Measurements from ENCODE around the gene ITPKB. TPM values are rescaled to one million over a fixed set of nuclear protein-coding genes. Genes with fewer than 3 reads are reported as not detected.

ITPKB gene
- total RNA-seq, 1 donor = 7.5 TPM

- TF ChIP-seq CTCF (IDR thresholded peaks at IDR 0.05; ENCODE audit: insufficient read depth, low read length) = no peak
- H3K4me3 ChIP-seq (ENCODE audit: low read depth, low read length) = no peak overlapping the region
- DNase-seq (ENCODE audit: low read depth) = no peak
Observed at GRCh38 chr1:226687426-226687825, 51.7 kb downstream of the ITPKB start.

- no peak for TF ChIP-seq CTCF (IDR thresholded peaks at IDR 0.05; ENCODE audit: insufficient read depth, low read length)
- peak; percentile 39 for DNase-seq (ENCODE audit: low read depth)
- H3K4me3 ChIP-seq (ENCODE audit: low read depth, low read length) = no peak overlapping the region
Observed at GRCh38 chr1:226686440-226687425, 52.3 kb downstream of the ITPKB start.

DNA sequence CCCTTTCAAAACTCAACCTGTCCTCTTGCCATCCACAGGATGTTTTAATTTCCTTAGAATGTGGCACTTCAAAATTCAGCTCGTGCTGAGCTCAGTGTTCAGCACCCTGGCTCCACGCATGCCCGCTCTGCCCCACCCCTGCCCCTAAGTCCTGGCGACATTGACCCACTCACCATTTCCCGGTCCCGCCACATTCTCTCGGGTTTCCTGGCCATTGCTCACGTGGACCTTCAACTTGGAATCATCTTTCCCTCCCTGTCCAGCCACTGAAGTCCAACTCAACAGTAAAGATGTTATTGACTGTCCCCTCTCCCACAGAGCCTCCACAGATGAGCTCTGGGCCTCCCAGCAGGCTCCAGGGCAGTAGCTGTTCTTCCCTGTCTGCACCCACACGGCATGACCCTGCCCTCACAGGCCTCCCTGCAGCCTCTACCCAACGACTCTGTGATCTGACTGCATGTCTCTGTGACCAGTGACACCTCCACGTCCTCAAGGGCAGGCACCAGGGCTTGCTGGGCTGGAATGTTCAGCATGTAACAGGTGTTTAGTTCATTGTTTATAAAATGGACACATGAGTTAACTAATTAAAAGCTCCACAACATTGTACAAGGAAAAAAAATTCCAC is 53.8 kb downstream of the ITPKB start:
- TF ChIP-seq CTCF (IDR thresholded peaks at IDR 0.05; ENCODE audit: insufficient read depth, low read length) = no peak
- no peak for DNase-seq (ENCODE audit: low read depth)
- no peak overlapping the region for H3K4me3 ChIP-seq (ENCODE audit: low read depth, low read length)

DNA sequence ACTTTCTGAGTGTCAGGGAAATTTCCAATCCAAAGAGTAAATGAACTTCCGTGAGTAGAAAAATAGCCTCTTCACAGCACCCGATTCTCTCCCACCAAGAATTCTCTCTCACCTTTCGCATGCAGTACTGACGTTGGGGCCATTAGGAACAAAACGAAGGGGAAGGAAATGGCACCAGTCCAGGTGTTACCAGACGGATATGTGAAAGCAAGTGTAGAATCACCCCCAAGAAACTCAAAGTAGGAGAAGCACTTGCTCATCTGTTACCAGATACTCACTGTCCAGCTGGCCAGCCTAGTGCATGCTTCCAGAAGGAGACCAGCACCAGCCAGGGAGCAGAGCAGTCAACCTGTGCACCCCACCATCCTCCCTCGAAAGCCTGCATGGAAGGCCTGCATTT is 55.1 kb downstream of the ITPKB start:
- no peak overlapping the region for H3K4me3 ChIP-seq (ENCODE audit: low read depth, low read length)
- no peak for TF ChIP-seq CTCF (IDR thresholded peaks at IDR 0.05; ENCODE audit: insufficient read depth, low read length)
- DNase-seq (ENCODE audit: low read depth) = no peak

DNA sequence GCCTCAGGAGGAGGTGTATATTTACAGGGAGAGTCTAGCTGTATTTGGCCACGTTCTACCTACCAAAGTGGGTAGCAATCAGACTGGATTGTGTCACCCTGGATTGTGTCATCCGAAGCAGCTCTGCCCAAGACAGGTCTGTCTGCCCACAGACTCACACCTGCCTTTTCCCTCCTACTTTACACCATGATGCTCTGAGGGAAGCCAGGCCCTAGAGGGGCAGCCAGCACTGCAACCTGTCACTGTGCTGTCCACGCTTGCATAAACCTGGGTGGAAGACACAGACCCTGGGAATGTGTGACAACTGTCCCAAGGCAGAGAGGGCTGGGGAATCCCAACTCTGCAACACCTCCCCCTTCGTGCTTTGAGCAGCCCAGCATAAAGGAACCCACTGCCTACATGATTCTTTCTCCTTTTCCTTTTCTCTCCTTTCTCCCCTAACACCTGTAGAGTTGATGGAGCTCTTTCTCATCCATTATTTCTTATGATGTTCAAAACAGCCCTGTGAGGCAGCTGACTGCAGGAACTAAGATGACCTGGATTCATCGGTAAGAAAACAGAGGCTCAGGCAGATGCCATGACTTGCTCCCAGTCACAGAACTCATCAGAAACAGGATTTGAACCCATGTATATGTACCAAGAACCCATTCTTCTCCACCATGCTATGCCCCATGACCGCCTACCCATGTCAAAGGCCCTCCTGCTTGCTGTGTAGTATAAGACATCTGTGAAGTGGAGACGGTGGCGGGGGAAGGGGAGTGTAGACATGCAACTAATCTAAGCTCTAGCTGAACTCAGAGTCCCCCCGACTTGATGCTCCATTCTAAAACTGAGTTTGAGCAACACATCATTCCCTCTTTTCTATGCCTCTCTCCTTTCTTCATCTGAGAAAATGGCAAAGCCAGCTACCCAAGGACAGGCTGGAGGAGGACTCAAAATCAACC is 55.9 kb downstream of the ITPKB start:
- H3K4me3 ChIP-seq (ENCODE audit: low read depth, low read length) = no peak overlapping the region
- DNase-seq (ENCODE audit: low read depth) = no peak
- no peak for TF ChIP-seq CTCF (IDR thresholded peaks at IDR 0.05; ENCODE audit: insufficient read depth, low read length)

Data from fibroblast of the aortic adventitia (primary cell).